GM18526 (cell line): ENCODE data around the gene ALK.

ENCODE experiments used
- POLR2A ChIP-seq: IDR thresholded peaks from 3 replicates; pipeline ENCODE4 v1.6.1; 2011; ENCODE audit not compliant: insufficient read length; ENCODE audit errors: extremely low read depth

Gene ALK

GRCh38 chr2:29478641-29479040 lies 442.7 kb downstream of the ALK start:
- TF ChIP-seq POLR2A = no peak

GRCh38 chr2:29477186-29477585 lies 444.2 kb downstream of the ALK start:
- no peak for TF ChIP-seq POLR2A

- no peak for TF ChIP-seq POLR2A
These were observed 445.9 kb downstream of the ALK start for GRCh38 chr2:29475499-29475898.

GRCh38 chr2:29469961-29470360 lies 451.4 kb downstream of the ALK start:
- TF ChIP-seq POLR2A = no peak

- no peak for TF ChIP-seq POLR2A
These were observed 451.9 kb downstream of the ALK start for GRCh38 chr2:29469516-29469915.

- TF ChIP-seq POLR2A = no peak
These were observed 458.0 kb downstream of the ALK start for GRCh38 chr2:29463181-29463900.

- TF ChIP-seq POLR2A = no peak
These were observed 459.1 kb downstream of the ALK start for GRCh38 chr2:29462293-29462692.

GRCh38 chr2:29460190-29460589 lies 461.2 kb downstream of the ALK start:
- no peak for TF ChIP-seq POLR2A

- TF ChIP-seq POLR2A = no peak
These were observed 461.8 kb downstream of the ALK start for GRCh38 chr2:29459445-29460179.

GRCh38 chr2:29456429-29456828 lies 465.0 kb downstream of the ALK start:
- TF ChIP-seq POLR2A = no peak

- no peak for TF ChIP-seq POLR2A
These were observed 466.1 kb downstream of the ALK start for GRCh38 chr2:29455200-29455860.

- TF ChIP-seq POLR2A = no peak
These were observed 469.4 kb downstream of the ALK start for GRCh38 chr2:29452036-29452435.

- TF ChIP-seq POLR2A = no peak
These were observed 470.7 kb downstream of the ALK start for GRCh38 chr2:29450596-29451222.

GRCh38 chr2:29449499-29449898 lies 471.9 kb downstream of the ALK start:
- TF ChIP-seq POLR2A = no peak

- no peak for TF ChIP-seq POLR2A
These were observed 473.2 kb downstream of the ALK start for GRCh38 chr2:29448096-29448688.

- TF ChIP-seq POLR2A = no peak
These were observed 473.9 kb downstream of the ALK start for GRCh38 chr2:29447513-29447912.

GRCh38 chr2:29446847-29447246 lies 474.5 kb downstream of the ALK start:
- no peak for TF ChIP-seq POLR2A
